Uterus (tissue), 4 donors: ENCODE data around the gene TLE6. TPM values are rescaled to one million over a fixed set of nuclear protein-coding genes. Genes with fewer than 3 reads are reported as not detected.
"Not testable (repeated sequence)": the region's sequence is repeated elsewhere in the genome, so short reads cannot be mapped to it uniquely, and the experiment has no call there.

Source experiments
- DNase-seq, 2 donors: peaks; one replicate each; pipeline ENCODE4 v3.0.0-alpha.2; 2019 to 2020
- H3K27ac ChIP-seq, 2 donors: fragments of 200-600 bp; sonication (generic); 1 replicate in 1 of 2; 2 replicates in 1 of 2; pipeline ENCODE4 v1.5.1; 2016 to 2018
- H3K27me3 ChIP-seq, 2 donors: fragments of 200-600 bp; sonication (generic); one replicate each; pipeline ENCODE4 v1.5.1; 2018 to 2019; ENCODE audit warnings: control low read depth in 1 of 2
- H3K36me3 ChIP-seq, 2 donors: fragments of 200-600 bp; sonication (generic); one replicate each; pipeline ENCODE4 v1.5.1; 2019; ENCODE audit warnings: control low read depth in 1 of 2
- H3K4me1 ChIP-seq, 2 donors: fragments of 200-600 bp; sonication (generic); one replicate each; pipeline ENCODE4 v1.5.1; 2018 to 2019; ENCODE audit warnings: control low read depth in 1 of 2
- H3K4me3 ChIP-seq, 2 donors: fragments of 200-600 bp; sonication (generic); 1 replicate in 1 of 2; 2 replicates in 1 of 2; pipeline ENCODE4 v1.5.1; 2018 to 2019; ENCODE audit warnings: mild to moderate bottlenecking in 1 of 2
- H3K9me3 ChIP-seq, 2 donors: fragments of 200-600 bp; sonication (generic); one replicate each; pipeline ENCODE4 v1.5.1; 2019; ENCODE audit warnings: control low read depth in 1 of 2
- CTCF ChIP-seq, 4 experiments: fragments of 200-600 bp in 2 of 4; fragments of 450-650 bp in 2 of 4; sonication (generic) in 2 of 4; IDR thresholded peaks; one replicate each; pipeline ENCODE4 v1.5.1; 2016 to 2019; ENCODE audit warnings: antibody characterized with exemption in 4 of 4, mild to moderate bottlenecking in 2 of 4, moderate library complexity in 1 of 4
- POLR2A ChIP-seq, 2 donors: fragments of 450-650 bp; IDR thresholded peaks; one replicate each; pipeline ENCODE4 v1.6.1; 2016; ENCODE audit warnings: antibody characterized with exemption in 2 of 2, mild to moderate bottlenecking in 1 of 2, moderate library complexity in 1 of 2
- intact Hi-C: fragments of 100-400 bp; cut with DNase I; formaldehyde crosslinking; loops from one replicate; pipeline ENCODE4 v1.15.1; 2023; ENCODE audit warnings: low total_unique reads
- total RNA-seq, 4 donors: library from RNA; depleted of rRNA in 3 of 4; stranded (reverse); fragments of >200 nt in 3 of 4; gene quantifications; one replicate each; pipeline versions ENCODE4 v1.1.0 to v1.2.4, GENCODE V29; 2014 to 2023
- donor health status: DM: yes; HTN: yes; CAD: no.

TLE6 gene
- 1 to 10 TPM in 2 of 4 donors, under 1 TPM in 1, not detected in 1; 0.46 to 3.5 (median 1.1) TPM for total RNA-seq

- intact Hi-C loops, result loop anchor here (5.0 kb wide), 1 partner anchor 55 kb away; no protein-coding TSS in a partner anchor
- H3K27ac ChIP-seq, result peak within 1 kb of the TSS; percentile 20 to 67
- peaks cover 16 to 25% of the 10 kb centered on the region in 2 donors for H3K4me1 ChIP-seq
Measured at GRCh38 chr19:2977001-2977745, at the start of gene TLE6. TLE6 (plus strand) TSS chr19:2977564; CDS start chr19:2978234, 670 bp downstream.

GRCh38 chr19:2933490-2933910, 43.9 kb upstream of the TLE6 start:
- DNase-seq, result no peak
- Histone ChIP-seq H3K36me3 (no peaks in the 10 kb centered on the region), H3K9me3 (peaks cover 0 to 19% of the 10 kb centered on the region in 2 donors), H3K4me3 (no peak overlapping the region), H3K27ac (no peak overlapping the region), H3K4me1 (no peaks in the 10 kb centered on the region), H3K27me3 (no peaks in the 10 kb centered on the region)
- no peak for TF ChIP-seq POLR2A (IDR thresholded peaks at IDR 0.05)
- TF ChIP-seq CTCF (IDR thresholded peaks at IDR 0.05), result no peak
- intact Hi-C loops, result no loop called here

More at GRCh38 chr19:2977001-2977745, at the start of gene TLE6:
- TF ChIP-seq POLR2A (IDR thresholded peaks at IDR 0.05) (no peak), CTCF (IDR thresholded peaks at IDR 0.05) (no peak)
- Histone ChIP-seq H3K4me3 (peak within 1 kb of the TSS; percentile 25 to 34), H3K9me3 (no peaks in the 10 kb centered on the region), H3K36me3 (no peaks in the 10 kb centered on the region), H3K27me3 (no peaks in the 10 kb centered on the region)
- DNase-seq, result peak; percentile 95 to 96

- DNase-seq, H3K36me3 ChIP-seq, H3K27ac ChIP-seq, intact Hi-C loops, H3K27me3 ChIP-seq, H3K4me3 ChIP-seq, H3K4me1 ChIP-seq: not testable (repeated sequence)
- peaks cover 0 to 19% of the 10 kb centered on the region in 2 donors for H3K9me3 ChIP-seq
Measured at GRCh38 chr19:2935863-2936262, 41.5 kb upstream of the TLE6 start.

GRCh38 chr19:2942928-2943640, 34.3 kb upstream of the TLE6 start:
- Histone ChIP-seq H3K9me3 (no peaks in the 10 kb centered on the region), H3K36me3 (no peaks in the 10 kb centered on the region), H3K4me1 (peaks cover 4 to 6% of the 10 kb centered on the region in 2 donors), H3K27me3 (no peaks in the 10 kb centered on the region), H3K27ac (no peak overlapping the region), H3K4me3 (no peak overlapping the region)
- TF ChIP-seq POLR2A (IDR thresholded peaks at IDR 0.05) (no peak), CTCF (IDR thresholded peaks at IDR 0.05) (no peak)
- intact Hi-C loops, result no loop called here
- no peak for DNase-seq

GRCh38 chr19:2944403-2944774, 33.0 kb upstream of the TLE6 start:
- H3K9me3 ChIP-seq, result no peaks in the 10 kb centered on the region
- H3K27me3 ChIP-seq, result no peaks in the 10 kb centered on the region
- no peak for DNase-seq
- intact Hi-C loops, result no loop called here
- H3K36me3 ChIP-seq, result no peaks in the 10 kb centered on the region
- TF ChIP-seq POLR2A (IDR thresholded peaks at IDR 0.05) (no peak), CTCF (IDR thresholded peaks at IDR 0.05) (no peak)
- peak overlapping the region; percentile 86 to 96 for H3K4me3 ChIP-seq
- H3K4me1 ChIP-seq, result peaks cover 4 to 6% of the 10 kb centered on the region in 2 donors
- H3K27ac ChIP-seq, result peak overlapping the region; percentile 58 to 76
